GM19397 (cell line): ENCODE data around the gene RAPGEF4.

Source experiments
- ATAC-seq: cut with Tn5 transposase; IDR thresholded peaks from one replicate; pipeline ENCODE4 v1.9.1; 2021; ENCODE audit warnings: mild to moderate bottlenecking, moderate library complexity; ENCODE audit not compliant: unreplicated experiment

RAPGEF4 gene

GRCh38 chr2:172735582-172736423 is at the start of gene RAPGEF4:
TSS of gene RAPGEF4 (plus strand) at chr2:172735845. CDS start at chr2:172735984, 139 bp downstream.
- no peak for ATAC-seq

GRCh38 chr2:172693037-172693436 is 42.6 kb upstream of the RAPGEF4 start:
- ATAC-seq, result no peak

- ATAC-seq, result no peak
These were observed 41.9 kb upstream of the RAPGEF4 start for GRCh38 chr2:172693529-172694455.

GRCh38 chr2:172697296-172697695 is 38.3 kb upstream of the RAPGEF4 start:
- ATAC-seq, result no peak

- ATAC-seq, result no peak
These were observed 37.4 kb upstream of the RAPGEF4 start for GRCh38 chr2:172698041-172698863.

- no peak for ATAC-seq
These were observed 34.4 kb upstream of the RAPGEF4 start for GRCh38 chr2:172701250-172701649.

DNA sequence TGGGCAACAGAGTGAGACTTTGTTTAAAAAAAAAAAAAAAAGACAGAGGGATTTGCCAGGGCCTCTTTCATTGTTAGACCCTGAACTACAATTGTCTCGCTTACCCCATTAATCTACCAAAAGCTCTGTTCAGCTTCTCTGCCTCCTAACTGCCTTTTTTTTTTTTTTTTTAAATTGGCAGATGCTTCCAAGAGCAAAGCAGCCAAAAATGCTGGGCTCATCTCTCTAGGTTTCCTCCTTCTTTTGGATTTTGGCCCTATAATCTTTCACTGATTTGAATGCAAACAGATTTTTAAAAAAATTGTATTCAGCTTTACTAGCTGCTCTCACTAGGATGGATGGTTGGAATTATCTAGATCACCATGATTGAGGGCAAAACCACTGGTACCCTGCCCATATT is 33.2 kb upstream of the RAPGEF4 start:
- ATAC-seq, result no peak

DNA sequence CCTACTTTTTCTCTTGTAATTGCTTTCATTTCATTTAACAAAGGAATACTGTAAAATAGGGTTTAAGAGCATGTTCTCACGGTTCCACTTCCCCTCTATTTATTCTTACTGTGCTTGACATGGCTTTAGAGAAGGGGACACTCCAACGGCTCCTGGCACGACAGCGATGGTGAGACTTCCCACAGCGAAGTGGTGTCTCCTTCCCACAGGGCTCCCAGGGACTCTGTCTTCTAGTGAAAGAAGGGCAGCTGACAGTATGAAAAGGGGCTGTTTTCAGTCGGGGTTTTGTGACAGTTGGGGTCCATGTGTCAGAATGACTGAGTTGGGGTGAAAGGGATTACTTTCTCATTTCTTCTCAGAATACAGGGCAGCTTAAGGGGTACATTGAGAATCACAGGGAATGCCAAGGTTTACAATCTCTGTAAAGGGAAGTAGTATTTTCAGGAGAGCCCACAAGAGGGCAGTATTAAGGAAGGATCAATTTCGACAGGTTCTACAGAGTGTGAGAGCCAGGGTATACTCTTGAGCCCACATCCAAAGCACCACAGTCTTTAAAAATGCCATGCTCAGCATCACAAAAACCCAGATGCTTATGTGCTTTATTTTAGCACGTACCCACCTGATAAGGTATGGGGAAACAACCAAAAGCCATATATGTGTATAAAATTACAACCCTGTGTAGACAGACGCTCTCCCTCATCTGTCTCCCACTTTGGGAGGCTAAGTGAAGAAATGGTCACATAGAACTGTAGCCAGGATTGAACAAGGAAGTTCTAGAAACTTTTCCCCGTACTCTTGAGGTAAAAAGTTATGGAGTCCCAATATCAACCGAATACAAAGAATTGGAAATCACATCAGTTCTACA is 31.3 kb upstream of the RAPGEF4 start:
- no peak for ATAC-seq

- no peak for ATAC-seq
These were observed 30.3 kb upstream of the RAPGEF4 start for GRCh38 chr2:172705352-172705751.

- no peak for ATAC-seq
These were observed 27.4 kb upstream of the RAPGEF4 start for GRCh38 chr2:172708247-172708646.

- no peak for ATAC-seq
These were observed 25.9 kb upstream of the RAPGEF4 start for GRCh38 chr2:172709566-172710291.

GRCh38 chr2:172710584-172711047 is 25.0 kb upstream of the RAPGEF4 start:
- ATAC-seq, result no peak

GRCh38 chr2:172711110-172711509 is 24.5 kb upstream of the RAPGEF4 start:
- ATAC-seq, result no peak

DNA sequence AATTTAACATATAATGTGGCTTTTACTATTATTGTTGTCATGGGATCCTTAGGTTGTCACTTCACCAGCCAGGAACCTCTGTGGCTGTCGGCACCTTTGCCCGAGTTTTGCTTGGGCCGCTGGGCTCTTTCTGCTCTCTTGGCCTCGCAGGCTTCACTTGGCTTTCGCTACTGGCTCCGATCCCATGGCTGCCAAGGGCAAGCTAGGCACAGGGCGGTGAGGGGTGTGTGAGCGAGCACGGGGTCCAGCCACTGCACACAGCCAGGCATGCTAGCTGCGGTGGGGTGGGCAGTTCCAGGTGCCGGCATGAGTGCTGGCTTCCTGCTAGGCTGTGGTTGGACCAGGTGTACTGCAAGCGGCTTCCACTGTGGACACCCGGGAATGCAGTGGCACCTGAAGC is 23.4 kb upstream of the RAPGEF4 start:
- no peak for ATAC-seq

DNA sequence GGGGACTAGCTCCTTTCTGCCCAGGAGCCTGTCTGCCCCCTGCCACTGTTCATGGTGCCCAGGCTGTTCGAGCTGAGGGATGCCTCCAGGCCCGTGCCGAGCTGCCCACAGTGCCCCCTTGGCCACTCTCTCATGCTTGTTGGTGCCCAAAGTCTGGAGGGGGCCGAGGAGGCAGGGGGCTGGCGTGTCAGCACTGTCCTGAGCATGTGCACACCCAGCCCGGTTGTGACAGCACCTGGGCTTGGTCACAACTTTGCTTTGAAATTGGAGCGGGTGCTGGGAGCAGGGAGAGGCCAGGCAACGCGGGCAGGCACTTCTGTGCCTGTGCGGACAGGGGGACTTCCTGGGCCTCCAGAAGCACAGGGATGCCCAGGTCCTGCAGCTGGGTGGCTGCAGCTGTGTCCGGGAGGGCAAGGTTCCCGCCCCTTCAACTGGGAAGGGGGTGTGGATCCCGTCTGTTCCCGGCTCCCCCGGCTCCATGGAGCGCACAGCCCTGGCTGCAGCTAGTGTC is 22.2 kb upstream of the RAPGEF4 start:
- no peak for ATAC-seq

- no peak for ATAC-seq
These were observed 13.2 kb upstream of the RAPGEF4 start for GRCh38 chr2:172722481-172722880.

- ATAC-seq, result no peak
These were observed 12.4 kb upstream of the RAPGEF4 start for GRCh38 chr2:172723286-172723685.

DNA sequence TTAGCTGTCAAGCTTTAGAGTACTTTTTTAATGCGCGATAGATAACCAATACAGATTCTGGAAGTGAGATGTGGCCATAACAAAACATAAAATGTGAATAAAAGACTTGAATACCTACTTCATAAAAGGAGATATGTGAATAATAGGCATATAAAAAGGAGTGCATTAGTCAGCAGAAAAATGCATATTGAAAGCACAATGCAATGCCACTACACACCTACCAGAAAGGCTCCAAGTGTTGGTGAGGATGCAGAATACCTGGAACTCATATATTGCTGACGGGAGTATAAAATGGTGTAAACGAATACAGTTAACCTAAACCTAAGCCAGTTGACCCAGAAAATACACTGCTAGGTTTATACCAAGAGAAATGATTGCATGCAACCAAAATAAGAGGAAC is 10.9 kb upstream of the RAPGEF4 start:
- no peak for ATAC-seq

- no peak for ATAC-seq
These were observed 10.4 kb upstream of the RAPGEF4 start for GRCh38 chr2:172725284-172725683.
